K562 (cell line): ENCODE data around the gene CACNB2. TPM values are rescaled to one million over a fixed set of nuclear protein-coding genes. Genes with fewer than 3 reads are reported as not detected.

Experiments used
- ATAC-seq: fragments of 200-7000 bp; cut with Tn5 transposase; 3 replicates; pipeline ENCODE4 v1.9.1; 2020; ENCODE audit warnings: moderate library complexity
- BruUV-seq: library from RNA; stranded (reverse); fragments of 400-500 nt; replicated peaks from 2 replicates; lab custom pipeline; 2021; lab: Mats Ljungman, UMichigan
- CTCF ChIA-PET: fragments of 300-600 bp; formaldehyde crosslinking; extraction: SDS; loops from one replicate; lab custom pipeline; 2021; ENCODE audit warnings: low intra/inter-chr PET ratio; lab: Yijun Ruan, JAX
- POLR2A ChIA-PET: fragments of 300-600, 350-650 bp; sonication (Branson Sonifier 250); formaldehyde crosslinking; extraction: SDS; loops from one replicate; lab custom pipeline; 2021; ENCODE audit warnings: antibody characterized with exemption, inconsistent platforms; lab: Yijun Ruan, JAX
- DNase-seq, 4 experiments: peaks; one replicate each; pipeline versions ENCODE4 v3.0.0 to v3.0.0-alpha.2; 2011 to 2018; ENCODE audit warnings: low spot score in 3 of 4, mixed read lengths in 3 of 4; ENCODE audit errors: extremely low read depth in 1 of 4
- FAIRE-seq: peaks from 2 replicates; lab custom pipeline; 2011; peaks lifted over from hg19 to GRCh38; lab: Jason Lieb, UNC
- H2AFZ ChIP-seq: 2 replicates; pipeline ENCODE4 v1.6.0; 2011; ENCODE audit warnings: low read depth, low read length, control low read depth, inconsistent platforms
- H3K27ac ChIP-seq: fragments of 200-600 bp; 3 replicates; pipeline ENCODE4 v1.8.0; 2011; ENCODE audit warnings: low read depth, mild to moderate bottlenecking, control low read depth, inconsistent platforms, low read length, moderate library complexity, mixed read lengths; ENCODE audit errors: extremely low read depth
- H3K27me3 ChIP-seq, 2 experiments: fragments of 300-600 bp in 1 of 2; 2 replicates in 1 of 2; 3 replicates in 1 of 2; pipeline versions ENCODE4 v1.6.0 to v1.8.0; 2011; ENCODE audit warnings: inconsistent platforms in 2 of 2, low read length in 2 of 2, mild to moderate bottlenecking in 1 of 2, mixed read lengths in 1 of 2, moderate library complexity in 1 of 2; ENCODE audit not compliant: control insufficient read depth in 2 of 2, insufficient read depth in 2 of 2
- H3K36me3 ChIP-seq: fragments of 300-600 bp; 3 replicates; pipeline ENCODE4 v1.8.0; 2011; ENCODE audit warnings: mild to moderate bottlenecking, low read length, inconsistent platforms; ENCODE audit not compliant: control insufficient read depth, insufficient read depth
- H3K4me1 ChIP-seq, 2 experiments: fragments of 200-600 bp in 1 of 2; replicated peaks in 1 of 2; 2 replicates in 1 of 2; 3 replicates in 1 of 2; pipeline versions ENCODE4 v1.5.1 to v1.8.0; 2011; ENCODE audit warnings: inconsistent platforms in 2 of 2, low read length in 2 of 2, mild to moderate bottlenecking in 1 of 2, mixed read lengths in 1 of 2, moderate library complexity in 1 of 2; ENCODE audit not compliant: control insufficient read depth in 2 of 2, insufficient read depth in 2 of 2
- H3K4me2 ChIP-seq: 2 replicates; pipeline ENCODE4 v1.6.1; 2011; ENCODE audit warnings: low read length, control low read depth, inconsistent platforms, mixed read lengths; ENCODE audit not compliant: insufficient read depth
- H3K4me3 ChIP-seq: fragments of 200-600 bp; sonication (generic), shearing (Covaris generic); 2 replicates; pipeline ENCODE4 v1.5.1; 2016; ENCODE audit warnings: control low read depth, inconsistent platforms
- H3K79me2 ChIP-seq: fragments of 200-600 bp; 3 replicates; pipeline ENCODE4 v1.8.0; 2011; ENCODE audit warnings: low read length, inconsistent platforms; ENCODE audit not compliant: control insufficient read depth, insufficient read depth
- H3K9ac ChIP-seq, 2 experiments: 2 replicates each; pipeline versions ENCODE4 v1.6.0 to v1.6.1; 2011; ENCODE audit warnings: low read depth in 2 of 2, low read length in 2 of 2, control low read depth in 1 of 2, inconsistent platforms in 1 of 2, mild to moderate bottlenecking in 1 of 2, mixed read lengths in 1 of 2; ENCODE audit not compliant: insufficient read depth in 1 of 2
- H3K9me1 ChIP-seq: one replicate; pipeline ENCODE4 v1.6.0; 2011; ENCODE audit warnings: inconsistent platforms, mild to moderate bottlenecking, low read length, moderate library complexity; ENCODE audit not compliant: control insufficient read depth, insufficient read depth
- H3K9me3 ChIP-seq: replicated peaks from 2 replicates; pipeline ENCODE4 v1.5.1; 2011; ENCODE audit warnings: low read depth, low read length, inconsistent platforms; ENCODE audit not compliant: control insufficient read depth, insufficient read depth
- H4K20me1 ChIP-seq: replicated peaks from 2 replicates; pipeline ENCODE4 v1.6.1; 2011; ENCODE audit warnings: low read length, inconsistent platforms, mixed read lengths; ENCODE audit not compliant: control insufficient read depth, insufficient read depth
- MECOM ChIP-seq: fragments of 250-450 bp; sonication (Bioruptor Pico); IDR thresholded peaks from 2 replicates; pipeline ENCODE4 v1.8.0; 2022; ENCODE audit warnings: inconsistent platforms
- SETDB1 ChIP-seq: IDR thresholded peaks from one replicate; pipeline ENCODE4 v1.6.1; 2012; ENCODE audit warnings: low read length, control low read depth, inconsistent platforms
- SIX5 ChIP-seq, 2 experiments: IDR thresholded peaks; 2 replicates each; pipeline ENCODE4 v1.6.1; 2011; ENCODE audit warnings: low read length in 2 of 2, borderline replicate concordance in 1 of 2, low read depth in 1 of 2, mild to moderate bottlenecking in 1 of 2, moderate library complexity in 1 of 2; ENCODE audit not compliant: insufficient read depth in 1 of 2
- ZEB2 ChIP-seq: fragments of 450-650 bp; IDR thresholded peaks from 2 replicates; pipeline ENCODE4 v1.6.1; 2016
- ZFP30 ChIP-seq: fragments of 250-450 bp; sonication (Bioruptor Pico); IDR thresholded peaks from 2 replicates; pipeline ENCODE4 v1.8.0; 2022; ENCODE audit warnings: moderate library complexity, mild to moderate bottlenecking, inconsistent platforms, borderline replicate concordance
- ZFP36 ChIP-seq: fragments of 150-350 bp; IDR thresholded peaks from 2 replicates; pipeline ENCODE4 v1.6.1; 2018; ENCODE audit warnings: low read length, low read depth; ENCODE audit not compliant: partially characterized antibody
- ZNF354B ChIP-seq: fragments of 250-450 bp; sonication (Bioruptor Pico); IDR thresholded peaks from 2 replicates; pipeline ENCODE4 v1.4.0; 2020
- ZNF551 ChIP-seq: fragments of 250-450 bp; sonication (Bioruptor Pico); IDR thresholded peaks from 2 replicates; pipeline ENCODE4 v1.5.0; 2021; ENCODE audit warnings: mild to moderate bottlenecking, moderate library complexity
- WGBS: fragments of 100-300 bp; shearing (Covaris generic); methylation state at CpG from one replicate; pipeline ENCODE4 v1.1.6; 2016; ENCODE audit warnings: low coverage, mixed read lengths; ENCODE audit not compliant: insufficient coverage; ENCODE audit errors: missing lambda C conversion rate; 5-methylcytosine and 5-hydroxymethylcytosine counted together
- in situ Hi-C: fragments of 300-500 bp; cut with MboI; formaldehyde crosslinking; loops from 4 replicates; pipeline ENCODE4 v1.15.0; 2018; ENCODE audit warnings: inconsistent platforms, mixed read lengths
- intact Hi-C: fragments of 100-400 bp; cut with micrococcal nuclease; formaldehyde crosslinking; loops from 2 replicates; pipeline ENCODE4 v1.14.2; 2022
- polyA plus RNA-seq, 8 experiments: library from polyadenylated mRNA; depleted of rRNA in 4 of 8; stranded (reverse) in 5 of 8; unstranded in 3 of 8; fragments of >200 nt; fragmentation: Nextera tagmentation in 2 of 8; fragmentation: Illumina TruSeq in 1 of 8; extraction: Ambion mirVana in 2 of 8; extraction: Trizol in 1 of 8; gene quantifications; 2 replicates each; pipeline versions ENCODE4 v1.2.1 to v1.2.3, GENCODE V29; 2011 to 2014; ENCODE audit warnings: inconsistent platforms in 1 of 8, missing spikeins in 1 of 8
- total RNA-seq, 7 experiments: library from RNA; depleted of rRNA in 6 of 7; stranded (reverse); fragments of >200 nt in 6 of 7; fragmentation: Illumina TruSeq in 2 of 7; extraction: Trizol in 2 of 7; gene quantifications; 2 replicates each; pipeline versions ENCODE4 v1.2.1 to v1.2.3, GENCODE V29; 2011 to 2021; ENCODE audit warnings: low replicate concordance in 1 of 7
- TF ChIP-seq, protein P1 (sequence below): fragments of 200-400 bp; formaldehyde crosslinking; IDR thresholded peaks from 2 replicates; pipeline ENCODE4 v1.6.1; 2017; ENCODE audit warnings: mild to moderate bottlenecking, low read depth, low read length, moderate library complexity
- TF ChIP-seq, protein P2 (sequence below), 2 experiments: fragments of 150-350 bp in 1 of 2; IDR thresholded peaks; 2 replicates each; pipeline ENCODE4 v1.6.1; 2012 to 2016; ENCODE audit warnings: low read depth in 2 of 2, low read length in 2 of 2, mild to moderate bottlenecking in 1 of 2, moderate library complexity in 1 of 2

CACNB2 gene
- total and polyA plus RNA-seq, 9 of the 15 experiments (the other 6 are each of a cell fraction or from before 2014, with no cell fraction given), result 1.8 to 2.2 TPM; not detected in 7

DNA sequence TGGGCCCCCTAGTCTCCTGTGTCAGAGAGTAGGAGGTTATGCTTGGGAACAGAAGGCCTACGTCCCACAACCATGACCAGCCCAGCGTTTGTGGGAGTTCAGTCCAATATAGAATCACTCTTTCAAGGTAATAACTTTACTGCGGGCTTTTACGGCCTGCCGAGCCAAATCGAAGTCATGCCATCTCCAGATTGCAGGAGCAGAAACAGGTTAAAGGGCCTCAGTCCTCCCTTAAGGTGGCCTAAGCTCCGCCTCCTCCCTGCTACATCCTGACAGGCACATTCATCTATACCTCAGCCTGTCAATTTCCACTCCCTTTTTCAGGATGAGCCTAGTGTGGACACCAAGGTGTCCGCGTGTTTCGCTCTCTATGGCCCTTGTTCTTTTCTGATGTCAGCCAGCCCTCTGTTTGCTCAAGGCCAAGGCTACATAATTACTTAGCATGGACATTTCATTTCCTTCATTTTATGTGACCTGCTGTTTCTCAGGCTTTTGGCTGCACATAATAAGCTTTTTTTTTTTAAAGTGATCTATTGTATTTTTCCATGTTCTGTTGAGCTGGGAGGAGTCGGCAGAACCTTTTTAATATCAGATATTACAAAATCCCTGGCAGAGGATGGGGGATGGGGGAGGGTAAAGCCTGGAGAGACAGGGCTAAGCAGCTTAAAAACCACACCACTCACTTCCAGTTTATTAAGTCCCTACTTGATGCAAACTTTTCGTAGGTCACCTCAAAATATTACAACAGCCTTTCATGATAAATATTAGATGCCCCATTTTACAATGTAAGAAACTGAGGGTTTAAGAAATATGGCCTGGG, 84.6 kb downstream of the CACNB2 start:
- no peaks in the 10 kb centered on the region for H3K4me1 ChIP-seq
- ChIA-PET POLR2A (interaction anchor here (0.5 to 0.6 kb wide), 3 partner anchors 76 to 122 kb away, joined by 4 to 7 read pairs (median 4); no protein-coding TSS in a partner anchor), CTCF (no interaction called here)
- ATAC-seq (no peak), FAIRE-seq (no peak), DNase-seq (no peak)
- no peaks in the 10 kb centered on the region for H3K9me3 ChIP-seq
- in situ Hi-C loops (loop anchor here (25.0 kb wide), 2 partner anchors 938 to 1388 kb away; no protein-coding TSS in a partner anchor), intact Hi-C loops (no loop called here)
- no peak overlapping the region for H2AFZ ChIP-seq
- H3K36me3 ChIP-seq, result no peaks in the 10 kb centered on the region
- H3K79me2 ChIP-seq, result no peaks in the 10 kb centered on the region
- no peak for TF ChIP-seq ZFP30
- TF ChIP-seq SETDB1, result no peak
- TF ChIP-seq ZNF354B, result no peak
- no peak for TF ChIP-seq SIX5 (IDR thresholded peaks at IDR 0.05; ENCODE audit: borderline replicate concordance in 1 of 2, insufficient read depth in 1 of 2, low read depth in 1 of 2, low read length in 2 of 2)
- TF ChIP-seq ZNF551 (CRISPR knock-in tag), result no peak
- TF ChIP-seq, protein P1, sequence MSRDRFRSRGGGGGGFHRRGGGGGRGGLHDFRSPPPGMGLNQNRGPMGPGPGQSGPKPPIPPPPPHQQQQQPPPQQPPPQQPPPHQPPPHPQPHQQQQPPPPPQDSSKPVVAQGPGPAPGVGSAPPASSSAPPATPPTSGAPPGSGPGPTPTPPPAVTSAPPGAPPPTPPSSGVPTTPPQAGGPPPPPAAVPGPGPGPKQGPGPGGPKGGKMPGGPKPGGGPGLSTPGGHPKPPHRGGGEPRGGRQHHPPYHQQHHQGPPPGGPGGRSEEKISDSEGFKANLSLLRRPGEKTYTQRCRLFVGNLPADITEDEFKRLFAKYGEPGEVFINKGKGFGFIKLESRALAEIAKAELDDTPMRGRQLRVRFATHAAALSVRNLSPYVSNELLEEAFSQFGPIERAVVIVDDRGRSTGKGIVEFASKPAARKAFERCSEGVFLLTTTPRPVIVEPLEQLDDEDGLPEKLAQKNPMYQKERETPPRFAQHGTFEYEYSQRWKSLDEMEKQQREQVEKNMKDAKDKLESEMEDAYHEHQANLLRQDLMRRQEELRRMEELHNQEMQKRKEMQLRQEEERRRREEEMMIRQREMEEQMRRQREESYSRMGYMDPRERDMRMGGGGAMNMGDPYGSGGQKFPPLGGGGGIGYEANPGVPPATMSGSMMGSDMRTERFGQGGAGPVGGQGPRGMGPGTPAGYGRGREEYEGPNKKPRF, result no peak
- no peak for TF ChIP-seq MECOM
- TF ChIP-seq ZEB2, result no peak
- TF ChIP-seq, protein P2, sequence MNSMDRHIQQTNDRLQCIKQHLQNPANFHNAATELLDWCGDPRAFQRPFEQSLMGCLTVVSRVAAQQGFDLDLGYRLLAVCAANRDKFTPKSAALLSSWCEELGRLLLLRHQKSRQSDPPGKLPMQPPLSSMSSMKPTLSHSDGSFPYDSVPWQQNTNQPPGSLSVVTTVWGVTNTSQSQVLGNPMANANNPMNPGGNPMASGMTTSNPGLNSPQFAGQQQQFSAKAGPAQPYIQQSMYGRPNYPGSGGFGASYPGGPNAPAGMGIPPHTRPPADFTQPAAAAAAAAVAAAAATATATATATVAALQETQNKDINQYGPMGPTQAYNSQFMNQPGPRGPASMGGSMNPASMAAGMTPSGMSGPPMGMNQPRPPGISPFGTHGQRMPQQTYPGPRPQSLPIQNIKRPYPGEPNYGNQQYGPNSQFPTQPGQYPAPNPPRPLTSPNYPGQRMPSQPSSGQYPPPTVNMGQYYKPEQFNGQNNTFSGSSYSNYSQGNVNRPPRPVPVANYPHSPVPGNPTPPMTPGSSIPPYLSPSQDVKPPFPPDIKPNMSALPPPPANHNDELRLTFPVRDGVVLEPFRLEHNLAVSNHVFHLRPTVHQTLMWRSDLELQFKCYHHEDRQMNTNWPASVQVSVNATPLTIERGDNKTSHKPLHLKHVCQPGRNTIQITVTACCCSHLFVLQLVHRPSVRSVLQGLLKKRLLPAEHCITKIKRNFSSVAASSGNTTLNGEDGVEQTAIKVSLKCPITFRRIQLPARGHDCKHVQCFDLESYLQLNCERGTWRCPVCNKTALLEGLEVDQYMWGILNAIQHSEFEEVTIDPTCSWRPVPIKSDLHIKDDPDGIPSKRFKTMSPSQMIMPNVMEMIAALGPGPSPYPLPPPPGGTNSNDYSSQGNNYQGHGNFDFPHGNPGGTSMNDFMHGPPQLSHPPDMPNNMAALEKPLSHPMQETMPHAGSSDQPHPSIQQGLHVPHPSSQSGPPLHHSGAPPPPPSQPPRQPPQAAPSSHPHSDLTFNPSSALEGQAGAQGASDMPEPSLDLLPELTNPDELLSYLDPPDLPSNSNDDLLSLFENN (IDR thresholded peaks at IDR 0.05; ENCODE audit: low read depth in 2 of 2, low read length in 2 of 2), result no peak
- no peak for TF ChIP-seq ZFP36
- no peak overlapping the region for H3K4me3 ChIP-seq
- H4K20me1 ChIP-seq, result no peaks in the 10 kb centered on the region
- no peaks in the 10 kb centered on the region for H3K9me1 ChIP-seq
- H3K9ac ChIP-seq, result no peak overlapping the region
- no peak overlapping the region for H3K27ac ChIP-seq
- 3% methylated on average over 12 of the region's 12 CpGs for WGBS
- BruUV-seq, result no TSS peak
- no peaks in the 10 kb centered on the region; a peak in 1 of 5 replicates for H3K27me3 ChIP-seq
- H3K4me2 ChIP-seq, result no peak overlapping the region
